GM19397 (cell line): Measurements from ENCODE around the gene TFB1M.

Experiments used
- ATAC-seq: cut with Tn5 transposase; IDR thresholded peaks from one replicate; pipeline ENCODE4 v1.9.1; 2021; ENCODE audit warnings: mild to moderate bottlenecking, moderate library complexity; ENCODE audit not compliant: unreplicated experiment

Gene TFB1M

DNA sequence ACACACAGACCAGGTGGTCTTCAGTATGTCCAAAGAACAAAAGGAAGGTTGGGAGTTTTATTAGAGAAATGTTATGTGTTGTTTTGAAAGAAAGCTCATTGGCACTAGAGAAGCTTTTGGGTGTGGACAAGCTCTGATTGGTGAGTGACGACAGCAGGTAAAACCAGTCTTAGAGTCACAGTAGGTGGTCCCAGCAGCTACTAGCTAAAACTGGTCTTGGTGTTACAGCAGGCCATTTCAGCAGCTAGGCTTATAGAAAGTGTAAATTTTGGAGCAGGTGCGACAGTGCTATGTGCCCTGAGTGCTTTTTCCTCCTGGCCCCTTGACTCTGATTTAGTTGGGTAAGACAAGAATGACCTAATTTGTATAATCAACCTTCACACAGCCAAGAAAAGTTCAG, 46.9 kb downstream of the TFB1M start:
- ATAC-seq = no peak

- ATAC-seq = no peak
These were observed 48.3 kb downstream of the TFB1M start for GRCh38 chr6:155265843-155266535.

- ATAC-seq = no peak
These were observed 49.5 kb downstream of the TFB1M start for GRCh38 chr6:155264693-155265320.

GRCh38 chr6:155263373-155264063, 50.8 kb downstream of the TFB1M start, which contains the start of gene CLDN20:
CLDN20 (plus strand) TSS chr6:155264013; CDS start chr6:155275720, 11,707 bp downstream.
- no peak for ATAC-seq

DNA sequence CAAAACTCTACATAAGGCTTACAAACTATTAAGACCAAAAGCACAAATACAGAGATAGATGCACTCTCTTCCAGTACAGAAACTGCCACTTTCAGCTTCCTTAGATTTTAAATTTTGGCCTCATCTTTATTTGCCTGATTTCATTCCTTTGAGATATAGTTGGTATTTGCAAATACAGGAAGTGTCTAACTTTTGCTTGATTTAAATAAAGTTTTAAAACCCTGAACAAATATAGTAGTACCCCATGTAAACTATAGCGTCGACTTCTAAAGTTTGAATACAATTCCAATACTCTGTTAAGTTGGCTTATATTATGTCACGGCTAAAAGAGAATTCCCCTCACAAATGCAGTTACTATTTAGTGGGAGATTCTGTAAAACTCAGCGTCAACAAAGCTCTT, 51.6 kb downstream of the TFB1M start:
- ATAC-seq = no peak

DNA sequence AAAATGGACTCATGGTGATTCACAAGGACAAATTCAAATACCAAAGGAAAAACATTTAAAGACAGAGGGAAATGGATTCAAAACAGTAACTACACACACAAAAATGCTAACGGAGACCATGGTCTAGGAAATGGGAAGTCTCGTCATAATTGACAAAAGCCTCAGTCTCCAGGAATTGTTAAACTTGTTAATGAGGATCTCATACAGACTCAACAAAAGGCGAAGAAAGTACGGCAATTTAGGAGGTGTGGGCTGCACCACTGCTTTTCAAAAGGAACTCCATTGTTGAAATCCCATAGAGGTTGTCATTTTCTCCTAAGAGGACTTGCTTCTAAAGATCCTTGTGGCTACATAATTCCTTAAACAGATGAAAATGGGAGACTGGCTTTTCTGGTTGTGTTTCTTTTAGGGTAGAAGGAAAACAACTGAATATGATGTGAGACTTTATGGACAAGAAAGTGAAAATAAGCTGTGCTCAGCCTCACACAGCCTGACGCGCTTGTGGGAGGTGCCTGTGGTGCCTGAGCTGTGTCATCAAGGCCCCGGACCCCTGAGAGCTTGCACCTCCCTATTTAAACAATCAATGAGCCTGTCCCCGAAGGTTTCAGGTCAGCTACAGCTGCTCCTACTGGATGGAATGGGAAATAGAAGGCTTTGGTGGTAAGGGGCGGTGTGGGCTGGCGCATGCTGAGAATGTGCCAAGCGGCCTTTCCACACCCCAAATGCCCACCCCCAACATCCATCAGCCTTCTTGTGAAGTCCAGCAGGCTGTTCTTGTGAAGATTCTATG, 53.0 kb downstream of the TFB1M start:
- ATAC-seq = no peak

DNA sequence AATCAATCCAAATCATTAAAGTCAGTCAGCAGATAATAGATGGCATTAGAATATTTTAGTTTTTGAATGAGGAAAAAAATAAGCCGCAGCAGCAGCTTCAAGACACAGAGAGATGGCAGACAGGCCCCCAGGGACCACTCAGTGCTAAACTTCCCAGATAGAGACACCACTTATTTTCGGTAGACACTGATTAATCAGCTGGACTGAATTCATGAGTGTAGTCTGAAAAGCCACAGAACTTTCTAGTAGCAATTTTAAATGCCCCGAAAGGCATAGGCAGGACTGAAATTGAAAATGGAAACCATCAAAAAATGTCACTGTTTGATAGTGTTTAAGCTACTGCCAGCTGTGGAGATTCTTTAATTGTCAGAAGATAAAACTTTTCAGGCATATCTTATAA, 53.6 kb downstream of the TFB1M start:
- no peak for ATAC-seq

GRCh38 chr6:155259897-155260296, 54.4 kb downstream of the TFB1M start:
- no peak for ATAC-seq

GRCh38 chr6:155259204-155259603, 55.1 kb downstream of the TFB1M start:
- ATAC-seq = no peak

DNA sequence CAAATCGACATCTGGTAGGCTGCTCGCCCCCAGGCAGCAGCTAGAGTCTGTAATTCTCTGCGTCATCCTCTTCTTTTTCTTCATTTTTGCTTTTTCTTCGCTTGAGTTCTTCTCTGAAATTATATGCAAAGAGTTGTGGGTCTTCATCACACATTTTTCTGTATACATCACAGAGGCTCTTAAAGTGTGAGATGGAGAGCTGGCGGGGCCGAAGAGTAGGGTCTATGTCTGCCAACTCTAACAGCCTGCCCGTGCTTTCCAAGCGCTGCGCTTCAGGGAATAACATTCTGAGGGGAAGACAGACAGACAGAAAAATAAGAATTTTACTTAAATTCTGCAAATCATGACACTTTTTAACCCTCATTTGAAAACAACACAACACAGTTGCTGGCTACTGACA, 56.5 kb downstream of the TFB1M start:
- ATAC-seq = no peak

GRCh38 chr6:155256122-155256795, 58.0 kb downstream of the TFB1M start:
- no peak for ATAC-seq

- no peak for ATAC-seq
These were observed 60.1 kb downstream of the TFB1M start for GRCh38 chr6:155254139-155254538.

GRCh38 chr6:155253337-155253736, 60.9 kb downstream of the TFB1M start:
- no peak for ATAC-seq

DNA sequence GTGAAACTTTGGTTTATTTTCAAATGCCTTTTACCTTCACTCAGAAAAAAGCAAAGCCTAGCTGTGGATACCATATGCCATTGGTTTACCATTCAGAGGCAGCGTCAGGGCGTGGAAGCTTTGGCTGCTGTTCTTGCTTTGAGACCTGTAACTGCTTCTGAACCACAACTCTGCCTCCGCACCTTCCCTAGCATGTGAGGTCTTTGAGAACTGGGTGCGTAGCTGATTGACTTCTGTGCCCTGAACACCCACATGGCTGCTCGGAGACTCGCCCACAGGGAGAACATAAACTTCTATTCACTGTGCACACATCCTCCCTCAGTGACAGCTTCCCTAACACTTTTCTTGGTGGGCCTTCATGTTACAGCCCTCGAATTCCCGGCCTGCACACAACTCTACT, 61.7 kb downstream of the TFB1M start:
- ATAC-seq = no peak

- no peak for ATAC-seq
These were observed 63.4 kb downstream of the TFB1M start for GRCh38 chr6:155250701-155251381.

DNA sequence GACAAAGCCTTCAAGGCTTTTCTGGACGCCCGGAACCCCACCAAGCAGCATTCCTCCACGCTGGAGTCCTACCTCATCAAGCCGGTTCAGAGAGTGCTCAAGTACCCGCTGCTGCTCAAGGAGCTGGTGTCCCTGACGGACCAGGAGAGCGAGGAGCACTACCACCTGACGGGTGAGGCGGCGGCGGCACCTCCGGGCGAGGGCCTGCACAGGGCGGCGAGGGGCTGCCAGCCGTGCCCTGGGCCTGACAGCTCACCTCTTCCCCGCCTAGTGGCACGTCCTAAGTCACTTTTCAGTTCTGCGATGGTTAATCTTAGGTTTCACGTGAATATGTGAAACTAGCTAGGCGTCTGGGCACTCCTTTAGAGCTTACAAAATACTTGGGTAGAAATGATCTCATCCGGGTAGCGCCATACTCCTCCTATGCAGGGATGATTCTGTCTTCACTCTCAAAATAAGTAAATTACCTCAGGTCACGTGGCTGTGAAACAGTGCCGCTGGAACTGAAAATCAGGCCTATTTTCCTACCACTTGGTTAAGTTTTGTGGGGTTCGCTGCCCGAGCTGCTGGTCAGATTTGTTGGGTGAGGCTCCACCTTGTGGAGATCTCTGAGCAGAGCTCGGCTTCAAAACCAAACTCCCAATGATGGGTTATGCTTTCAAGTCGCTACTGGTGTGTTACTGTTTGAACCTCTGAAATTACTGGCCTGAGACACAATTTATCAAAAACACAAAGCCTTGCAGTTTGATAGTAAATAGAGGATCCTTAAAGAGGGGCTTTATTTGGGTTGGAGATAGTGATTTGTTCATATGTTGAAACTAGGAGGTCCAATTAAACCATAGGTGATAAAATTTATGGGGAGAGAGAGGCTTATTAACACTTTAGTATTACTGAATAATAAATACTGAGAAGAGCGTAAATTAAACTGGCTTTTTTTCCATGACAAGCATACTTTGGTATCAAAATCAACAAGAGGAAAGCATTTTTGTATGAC, 66.0 kb downstream of the TFB1M start:
- ATAC-seq = no peak

GRCh38 chr6:155247618-155248007, 66.7 kb downstream of the TFB1M start:
- no peak for ATAC-seq

GRCh38 chr6:155246825-155247224, 67.5 kb downstream of the TFB1M start:
- no peak for ATAC-seq

DNA sequence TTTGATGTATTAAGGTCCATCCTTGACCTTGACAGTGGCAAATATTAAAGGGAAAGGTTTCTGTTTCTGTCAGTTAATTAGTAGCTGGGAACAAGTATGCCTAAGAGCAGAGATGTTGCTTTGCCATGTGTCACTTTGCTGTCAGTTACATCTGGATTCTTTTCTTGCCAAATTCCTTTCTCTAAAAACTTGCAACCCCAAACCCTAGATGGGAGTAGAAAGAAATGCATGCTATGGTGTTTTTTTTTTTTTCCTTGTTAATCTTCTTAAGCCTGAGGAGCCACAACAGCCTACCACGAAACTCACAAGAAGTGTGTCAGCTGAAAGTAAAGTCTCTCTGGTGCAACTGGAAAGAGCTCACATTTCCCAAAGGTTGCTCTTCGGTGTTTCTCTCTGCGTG, 68.5 kb downstream of the TFB1M start:
- no peak for ATAC-seq
